Neutrophil (primary cell): Measurements from ENCODE around the gene SHB.

Source experiments
- H3K27ac ChIP-seq: fragments of 200-600 bp; sonication (generic); 2 replicates; pipeline ENCODE4 v1.5.1; 2016; ENCODE audit warnings: mild to moderate bottlenecking, moderate library complexity
- H3K27me3 ChIP-seq: fragments of 200-600 bp; sonication (generic); 2 replicates; pipeline ENCODE4 v1.6.0; 2016; ENCODE audit warnings: mild to moderate bottlenecking
- H3K36me3 ChIP-seq: fragments of 200-600 bp; sonication (generic); 2 replicates; pipeline ENCODE4 v1.5.1; 2017
- H3K4me1 ChIP-seq, 2 experiments: fragments of 200-600 bp in 1 of 2; sonication (generic) in 1 of 2; 1 replicate in 1 of 2; 2 replicates in 1 of 2; pipeline versions ENCODE4 v1.5.1 to v1.6.1; 2013 to 2016; ENCODE audit warnings: low read depth in 1 of 2, low read length in 1 of 2, mild to moderate bottlenecking in 1 of 2, moderate library complexity in 1 of 2; ENCODE audit not compliant: control insufficient read depth in 1 of 2, insufficient read depth in 1 of 2
- H3K4me3 ChIP-seq, 2 experiments: fragments of 200-600 bp in 1 of 2; sonication (generic) in 1 of 2; 1 replicate in 1 of 2; 2 replicates in 1 of 2; pipeline ENCODE4 v1.5.1; 2013 to 2016; ENCODE audit warnings: low read depth in 1 of 2, low read length in 1 of 2, mild to moderate bottlenecking in 1 of 2, moderate library complexity in 1 of 2
- H3K9me3 ChIP-seq: fragments of 200-600 bp; sonication (generic); 2 replicates; pipeline ENCODE4 v1.5.1; 2016
- TF ChIP-seq, protein P1 (sequence below): fragments of 200-600 bp; sonication (generic); IDR thresholded peaks from 2 replicates; pipeline ENCODE4 v1.5.1; 2016; ENCODE audit warnings: antibody characterized with exemption

Gene SHB

DNA sequence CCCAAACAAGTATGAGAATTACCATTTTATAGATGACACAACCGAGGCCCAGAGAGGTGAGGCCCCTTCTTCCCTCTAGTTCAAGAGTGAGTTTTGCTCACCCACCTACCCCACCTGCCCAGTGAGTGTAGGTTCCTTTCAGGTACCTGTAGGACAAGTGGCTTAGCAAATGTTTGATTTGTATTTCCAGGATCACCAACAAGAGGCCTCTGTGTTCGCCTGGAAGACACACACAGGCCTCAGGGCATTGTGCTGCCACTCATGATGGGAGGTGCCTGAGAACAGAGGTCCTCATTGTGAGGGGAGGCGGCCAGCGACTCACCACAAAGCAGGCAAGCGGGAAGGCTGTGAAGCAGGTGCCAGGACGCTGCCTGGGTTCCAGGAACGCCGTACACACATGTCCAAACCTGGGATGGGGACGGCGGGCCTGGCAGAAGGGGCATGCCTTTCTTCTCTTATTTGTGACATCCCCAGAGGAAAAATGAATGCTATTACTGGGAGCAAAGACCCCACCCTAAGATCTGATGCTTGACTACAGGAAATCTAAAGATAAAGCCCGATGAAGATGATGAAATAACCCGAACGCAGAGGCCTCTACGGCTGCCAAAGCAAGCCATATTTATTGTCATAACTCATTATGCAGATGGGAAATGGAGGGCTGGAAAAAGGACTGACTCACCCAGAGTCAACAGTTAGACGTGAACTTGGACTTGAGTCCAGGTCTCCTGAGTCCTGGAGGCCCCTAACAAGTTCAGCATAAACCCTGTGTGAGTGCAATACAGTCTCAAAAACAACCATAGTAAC, 104.9 kb downstream of the SHB start:
- Histone ChIP-seq H3K4me3 (no peak overlapping the region), H3K4me1 (peaks cover 15 to 35% of the 10 kb centered on the region in 2 experiments), H3K27ac (no peak overlapping the region), H3K9me3 (no peaks in the 10 kb centered on the region), H3K36me3 (no peaks in the 10 kb centered on the region), H3K27me3 (no peaks in the 10 kb centered on the region)
- TF ChIP-seq, protein P1, sequence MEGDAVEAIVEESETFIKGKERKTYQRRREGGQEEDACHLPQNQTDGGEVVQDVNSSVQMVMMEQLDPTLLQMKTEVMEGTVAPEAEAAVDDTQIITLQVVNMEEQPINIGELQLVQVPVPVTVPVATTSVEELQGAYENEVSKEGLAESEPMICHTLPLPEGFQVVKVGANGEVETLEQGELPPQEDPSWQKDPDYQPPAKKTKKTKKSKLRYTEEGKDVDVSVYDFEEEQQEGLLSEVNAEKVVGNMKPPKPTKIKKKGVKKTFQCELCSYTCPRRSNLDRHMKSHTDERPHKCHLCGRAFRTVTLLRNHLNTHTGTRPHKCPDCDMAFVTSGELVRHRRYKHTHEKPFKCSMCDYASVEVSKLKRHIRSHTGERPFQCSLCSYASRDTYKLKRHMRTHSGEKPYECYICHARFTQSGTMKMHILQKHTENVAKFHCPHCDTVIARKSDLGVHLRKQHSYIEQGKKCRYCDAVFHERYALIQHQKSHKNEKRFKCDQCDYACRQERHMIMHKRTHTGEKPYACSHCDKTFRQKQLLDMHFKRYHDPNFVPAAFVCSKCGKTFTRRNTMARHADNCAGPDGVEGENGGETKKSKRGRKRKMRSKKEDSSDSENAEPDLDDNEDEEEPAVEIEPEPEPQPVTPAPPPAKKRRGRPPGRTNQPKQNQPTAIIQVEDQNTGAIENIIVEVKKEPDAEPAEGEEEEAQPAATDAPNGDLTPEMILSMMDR, result no peak

DNA sequence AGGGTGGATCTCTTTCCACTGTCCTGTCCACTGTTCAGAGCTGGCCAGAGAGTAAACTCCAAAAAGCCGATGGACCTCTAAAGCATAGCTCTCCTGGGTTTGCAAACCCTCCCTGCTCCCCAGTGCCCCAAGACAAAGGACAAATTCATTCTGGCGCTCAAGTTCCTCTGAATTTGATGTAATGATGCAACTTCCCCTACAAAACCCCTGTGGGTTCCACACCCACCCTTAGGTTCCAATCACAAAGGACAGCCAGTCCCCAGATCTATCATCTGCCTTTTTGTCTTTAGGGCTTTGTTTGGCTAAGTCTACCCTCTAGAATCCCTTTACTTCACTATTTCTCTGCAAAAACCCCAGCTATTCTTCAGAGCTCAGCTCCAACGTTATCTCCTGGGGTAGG, 107.7 kb downstream of the SHB start:
- H3K36me3 ChIP-seq, result no peaks in the 10 kb centered on the region
- TF ChIP-seq, protein P1, result no peak
- H3K4me3 ChIP-seq, result no peak overlapping the region
- peaks cover 6 to 7% of the 10 kb centered on the region in 2 experiments for H3K4me1 ChIP-seq
- no peaks in the 10 kb centered on the region for H3K9me3 ChIP-seq
- H3K27me3 ChIP-seq, result no peaks in the 10 kb centered on the region
- no peak overlapping the region for H3K27ac ChIP-seq

DNA sequence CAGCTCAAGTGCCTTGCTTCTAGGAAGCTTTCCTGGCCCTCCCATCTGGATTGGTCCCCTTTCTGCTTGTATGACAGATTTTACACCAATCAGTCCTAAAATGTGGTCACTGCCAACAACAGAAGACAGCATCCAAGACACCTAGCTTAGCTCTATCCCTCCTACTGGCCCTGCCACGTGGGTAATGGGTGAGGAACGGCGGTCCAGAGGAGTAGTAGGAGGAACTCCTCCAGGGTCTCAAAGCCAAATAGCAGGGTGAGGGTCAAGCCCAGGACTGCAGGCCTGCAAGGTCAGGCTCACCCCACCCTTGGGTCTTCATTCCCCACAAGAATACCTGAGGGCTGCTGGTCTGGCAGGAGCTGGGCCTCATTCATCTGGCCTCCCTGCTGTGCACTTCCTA, 108.4 kb downstream of the SHB start:
- Histone ChIP-seq H3K4me3 (no peak overlapping the region), H3K27ac (no peak overlapping the region), H3K36me3 (no peaks in the 10 kb centered on the region), H3K9me3 (no peaks in the 10 kb centered on the region), H3K4me1 (peaks cover 6 to 7% of the 10 kb centered on the region in 2 experiments), H3K27me3 (no peaks in the 10 kb centered on the region)
- TF ChIP-seq, protein P1, result no peak

DNA sequence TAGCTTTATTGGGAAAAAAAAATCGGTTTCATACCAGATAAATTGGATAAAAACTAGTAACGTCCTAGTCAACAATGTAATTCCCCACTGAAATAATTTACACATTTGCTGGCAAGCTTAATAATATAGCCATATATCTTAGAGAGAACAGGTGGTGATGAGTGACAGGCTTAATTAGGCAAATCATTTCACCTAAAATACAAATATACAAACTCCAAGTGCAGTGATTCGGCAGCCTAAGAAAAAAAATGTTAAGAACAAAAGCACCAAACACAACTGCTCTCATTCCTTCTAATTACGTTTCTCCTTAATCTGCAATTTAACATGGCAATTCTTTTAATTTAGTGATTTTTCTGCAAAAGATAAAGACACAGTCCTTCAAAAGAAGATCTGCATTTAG, 109.1 kb downstream of the SHB start:
- Histone ChIP-seq H3K36me3 (no peaks in the 10 kb centered on the region), H3K27ac (no peak overlapping the region), H3K27me3 (no peaks in the 10 kb centered on the region), H3K4me1 (peaks cover 6 to 7% of the 10 kb centered on the region in 2 experiments), H3K9me3 (no peaks in the 10 kb centered on the region), H3K4me3 (no peak overlapping the region)
- TF ChIP-seq, protein P1, result no peak

DNA sequence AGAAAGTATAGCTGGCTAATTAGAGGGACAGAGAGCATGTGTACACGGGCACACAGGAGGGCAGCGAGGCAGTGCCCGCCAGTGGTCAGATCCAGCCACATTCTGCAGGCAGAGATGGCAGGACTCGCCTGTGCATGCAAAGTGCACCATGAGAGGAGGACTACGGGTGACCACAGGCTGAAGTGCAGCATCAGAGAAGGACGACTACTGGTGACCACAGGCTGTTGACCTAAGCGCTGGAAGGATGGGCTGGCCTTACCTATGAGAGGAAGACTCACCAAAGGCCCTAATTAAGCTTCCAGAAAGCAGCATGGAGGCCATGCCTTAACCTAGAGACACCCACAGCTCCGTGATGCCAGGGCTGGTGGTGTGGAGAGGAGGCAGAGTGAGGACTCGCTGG, 110.9 kb downstream of the SHB start:
- H3K27me3 ChIP-seq, result no peaks in the 10 kb centered on the region
- no peak overlapping the region for H3K4me3 ChIP-seq
- TF ChIP-seq, protein P1, result no peak
- no peaks in the 10 kb centered on the region for H3K9me3 ChIP-seq
- H3K36me3 ChIP-seq, result peaks cover 3% of the 10 kb centered on the region
- no peak overlapping the region for H3K27ac ChIP-seq
- peaks cover 6 to 7% of the 10 kb centered on the region in 2 experiments for H3K4me1 ChIP-seq
